DND-41 (cell line): ENCODE results near the gene RGS3.

Experiments
- ATAC-seq: fragments of 200-7000 bp; cut with Tn5 transposase; 3 replicates; pipeline ENCODE4 v1.9.1; 2021; ENCODE audit warnings: low read depth; ENCODE audit not compliant: insufficient read depth
- DNase-seq: peaks from one replicate; pipeline ENCODE4 v3.0.0-alpha.2; 2020
- H2AFZ ChIP-seq: 2 replicates; pipeline ENCODE4 v1.6.0; 2012; ENCODE audit warnings: low read depth, low read length
- H3K27ac ChIP-seq: 2 replicates; pipeline ENCODE4 v1.5.1; 2012; ENCODE audit warnings: low read length, inconsistent platforms
- H3K27me3 ChIP-seq: fragments of 200-600 bp; sonication (generic); 2 replicates; pipeline ENCODE4 v1.6.0; 2012; ENCODE audit warnings: low read length, mild to moderate bottlenecking, inconsistent platforms; ENCODE audit not compliant: insufficient read depth, poor library complexity
- H3K36me3 ChIP-seq: 2 replicates; pipeline ENCODE4 v1.5.1; 2012; ENCODE audit warnings: low read length, inconsistent platforms; ENCODE audit not compliant: insufficient read depth
- H3K4me1 ChIP-seq: 2 replicates; pipeline ENCODE4 v1.5.1; 2012; ENCODE audit warnings: mild to moderate bottlenecking, low read length; ENCODE audit not compliant: insufficient read depth
- H3K4me2 ChIP-seq: 2 replicates; pipeline ENCODE4 v1.6.0; 2012; ENCODE audit warnings: mild to moderate bottlenecking, moderate library complexity, low read length, inconsistent platforms; ENCODE audit not compliant: insufficient read depth
- H3K4me3 ChIP-seq, 2 experiments: fragments of 200-600 bp in 1 of 2; shearing (Covaris generic) in 1 of 2; 2 replicates each; pipeline ENCODE4 v1.5.1; 2012 to 2016; ENCODE audit warnings: inconsistent platforms in 2 of 2, low read length in 2 of 2, mild to moderate bottlenecking in 2 of 2, low read depth in 1 of 2, moderate library complexity in 1 of 2
- H3K79me2 ChIP-seq: 2 replicates; pipeline ENCODE4 v1.6.0; 2012; ENCODE audit warnings: low read length, inconsistent platforms; ENCODE audit not compliant: insufficient read depth
- H3K9ac ChIP-seq: 2 replicates; pipeline ENCODE4 v1.6.0; 2012; ENCODE audit warnings: low read depth, mild to moderate bottlenecking, inconsistent platforms, low read length, moderate library complexity
- H3K9me3 ChIP-seq: 2 replicates; pipeline ENCODE4 v1.5.1; 2012; ENCODE audit warnings: low read length, moderate library complexity, mild to moderate bottlenecking, inconsistent platforms; ENCODE audit not compliant: insufficient read depth, severe bottlenecking
- H4K20me1 ChIP-seq: 2 replicates; pipeline ENCODE4 v1.6.0; 2012; ENCODE audit warnings: low read length; ENCODE audit not compliant: insufficient read depth
- CTCF ChIP-seq: IDR thresholded peaks from 2 replicates; pipeline ENCODE4 v1.5.1; 2012; ENCODE audit warnings: borderline replicate concordance, low read length, moderate library complexity, mild to moderate bottlenecking; ENCODE audit not compliant: poor library complexity, severe bottlenecking; ENCODE audit errors: extremely low read depth
- EZH2 ChIP-seq: IDR thresholded peaks from 3 replicates; pipeline ENCODE4 v1.6.1; 2012; ENCODE audit warnings: borderline replicate concordance, low read depth, mild to moderate bottlenecking, moderate library complexity, low read length, inconsistent platforms; ENCODE audit not compliant: severe bottlenecking

RGS3 gene

GRCh38 chr9:113474360-113475028, 11.0 kb downstream of the RGS3 start:
- Histone ChIP-seq H2AFZ (no peak overlapping the region), H4K20me1 (no peaks in the 10 kb centered on the region), H3K27ac (no peak overlapping the region), H3K27me3 (no peaks in the 10 kb centered on the region), H3K79me2 (no peaks in the 10 kb centered on the region), H3K36me3 (no peaks in the 10 kb centered on the region), H3K4me1 (peaks cover 5% of the 10 kb centered on the region), H3K4me3 (no peak overlapping the region), H3K4me2 (no peak overlapping the region), H3K9ac (no peak overlapping the region), H3K9me3 (no peaks in the 10 kb centered on the region)
- no peak for ATAC-seq
- DNase-seq: no peak
- no peak for TF ChIP-seq EZH2
- no peak for TF ChIP-seq CTCF

- ATAC-seq: no peak
- Histone ChIP-seq H3K9ac (no peak overlapping the region), H3K27ac (no peak overlapping the region), H2AFZ (no peak overlapping the region), H3K4me3 (no peak overlapping the region), H3K9me3 (no peaks in the 10 kb centered on the region), H4K20me1 (no peaks in the 10 kb centered on the region), H3K36me3 (no peaks in the 10 kb centered on the region), H3K27me3 (no peaks in the 10 kb centered on the region), H3K79me2 (no peaks in the 10 kb centered on the region), H3K4me2 (no peak overlapping the region), H3K4me1 (peaks cover 6% of the 10 kb centered on the region)
- no peak for TF ChIP-seq EZH2
- TF ChIP-seq CTCF: no peak
- no peak for DNase-seq
Measured at GRCh38 chr9:113475031-113475430, 11.5 kb downstream of the RGS3 start.

- TF ChIP-seq EZH2 (no peak), CTCF (no peak)
Measured at GRCh38 chr9:113475992-113476391, 12.5 kb downstream of the RGS3 start.

GRCh38 chr9:113476511-113476916, 13.0 kb downstream of the RGS3 start:
- no peaks in the 10 kb centered on the region for H4K20me1 ChIP-seq
- no peaks in the 10 kb centered on the region for H3K79me2 ChIP-seq
- no peak overlapping the region for H3K27ac ChIP-seq
- no peak for ATAC-seq
- no peak overlapping the region for H3K4me2 ChIP-seq
- H3K9ac ChIP-seq: no peak overlapping the region
- H2AFZ ChIP-seq: no peak overlapping the region
- no peak for DNase-seq
- H3K36me3 ChIP-seq: no peaks in the 10 kb centered on the region
- H3K9me3 ChIP-seq: no peaks in the 10 kb centered on the region
- H3K4me3 ChIP-seq: no peak overlapping the region
- no peak for TF ChIP-seq CTCF
- no peak for TF ChIP-seq EZH2
- H3K4me1 ChIP-seq: peaks cover 6% of the 10 kb centered on the region
- no peaks in the 10 kb centered on the region for H3K27me3 ChIP-seq

More at GRCh38 chr9:113475992-113476391, 12.5 kb downstream of the RGS3 start:
- H3K9ac ChIP-seq: no peak overlapping the region
- no peak overlapping the region for H3K27ac ChIP-seq
- H3K36me3 ChIP-seq: no peaks in the 10 kb centered on the region
- peaks cover 6% of the 10 kb centered on the region for H3K4me1 ChIP-seq
- no peak overlapping the region for H3K4me2 ChIP-seq
- no peak overlapping the region for H3K4me3 ChIP-seq
- H3K27me3 ChIP-seq: no peaks in the 10 kb centered on the region
- no peaks in the 10 kb centered on the region for H3K9me3 ChIP-seq
- no peak overlapping the region for H2AFZ ChIP-seq
- DNase-seq: no peak
- H3K79me2 ChIP-seq: no peaks in the 10 kb centered on the region
- H4K20me1 ChIP-seq: no peaks in the 10 kb centered on the region
- no peak for ATAC-seq
